OCI-LY1 (cell line): ENCODE measurements around the gene EEF2K.

Experiments
- H2AFZ ChIP-seq: fragments of 200-600 bp; sonication (generic), shearing (Covaris generic); 2 replicates; pipeline ENCODE4 v1.6.0; 2014; ENCODE audit warnings: antibody characterized with exemption, mild to moderate bottlenecking, low read length
- H3F3A ChIP-seq: fragments of 200-600 bp; sonication (generic), shearing (Covaris generic); 2 replicates; pipeline ENCODE4 v1.6.0; 2014; ENCODE audit warnings: mild to moderate bottlenecking, antibody characterized with exemption, low read length, moderate library complexity; ENCODE audit not compliant: insufficient read depth
- H3K27ac ChIP-seq: fragments of 200-600 bp; sonication (generic); 2 replicates; pipeline ENCODE4 v1.5.1; 2014; ENCODE audit warnings: low read length, mixed run types, mild to moderate bottlenecking, low read depth; ENCODE audit not compliant: poor library complexity, severe bottlenecking
- H3K27me3 ChIP-seq: fragments of 200-600 bp; sonication (generic); 2 replicates; pipeline ENCODE4 v1.6.0; 2014; ENCODE audit warnings: antibody characterized with exemption, mild to moderate bottlenecking, low read length, moderate library complexity; ENCODE audit not compliant: insufficient read depth
- H3K36me3 ChIP-seq: fragments of 200-600 bp; sonication (generic); 2 replicates; pipeline ENCODE4 v1.6.1; 2014; ENCODE audit warnings: mild to moderate bottlenecking, antibody characterized with exemption, low read length, moderate library complexity, mixed read lengths; ENCODE audit not compliant: insufficient read depth
- H3K4me1 ChIP-seq: fragments of 200-600 bp; sonication (generic); 2 replicates; pipeline ENCODE4 v1.5.1; 2014; ENCODE audit warnings: mild to moderate bottlenecking, low read length, moderate library complexity; ENCODE audit not compliant: insufficient read depth, severe bottlenecking
- H3K4me2 ChIP-seq: fragments of 200-600 bp; sonication (generic), shearing (Covaris generic); 2 replicates; pipeline ENCODE4 v1.6.1; 2014; ENCODE audit warnings: low read length
- H3K4me3 ChIP-seq: fragments of 200-600 bp; sonication (generic); 2 replicates; pipeline ENCODE4 v1.5.1; 2014; ENCODE audit warnings: low read length, low read depth, mild to moderate bottlenecking, mixed read lengths; ENCODE audit not compliant: poor library complexity, severe bottlenecking
- H3K79me2 ChIP-seq: fragments of 200-600 bp; shearing (Covaris generic); 2 replicates; pipeline ENCODE4 v1.6.1; 2016; ENCODE audit warnings: mixed run types, low read length, mixed read lengths; ENCODE audit not compliant: insufficient read depth
- H3K9ac ChIP-seq: fragments of 200-600 bp; sonication (generic), shearing (Covaris generic); 2 replicates; pipeline ENCODE4 v1.6.1; 2014; ENCODE audit warnings: mild to moderate bottlenecking, low read length, mixed read lengths
- H3K9me2 ChIP-seq: fragments of 200-600 bp; sonication (generic), shearing (Covaris generic); 2 replicates; pipeline ENCODE4 v1.6.1; 2014; ENCODE audit warnings: low read depth, mild to moderate bottlenecking, low read length, mixed read lengths
- H3K9me3 ChIP-seq: fragments of 200-600 bp; shearing (Covaris generic); 2 replicates; pipeline ENCODE4 v1.6.1; 2014; ENCODE audit warnings: low read length, mixed read lengths
- H4K20me1 ChIP-seq: fragments of 200-600 bp; sonication (generic), shearing (Covaris generic); 2 replicates; pipeline ENCODE4 v1.6.0; 2016; ENCODE audit warnings: mild to moderate bottlenecking, low read length; ENCODE audit not compliant: insufficient read depth
- EZH2 ChIP-seq: fragments of 200-600 bp; sonication (generic), shearing (Covaris generic); IDR thresholded peaks from 2 replicates; pipeline ENCODE4 v1.8.0; 2017; ENCODE audit warnings: borderline replicate concordance, mixed run types, mild to moderate bottlenecking, antibody characterized with exemption, low read length, moderate library complexity, mixed read lengths
- TF ChIP-seq, protein P1 (sequence below): fragments of 200-600 bp; sonication (generic), shearing (Covaris generic); IDR thresholded peaks from 2 replicates; pipeline ENCODE4 v1.5.1; 2017; ENCODE audit warnings: mild to moderate bottlenecking, antibody characterized with exemption, low read length, moderate library complexity, mixed read lengths

The EEF2K gene

DNA sequence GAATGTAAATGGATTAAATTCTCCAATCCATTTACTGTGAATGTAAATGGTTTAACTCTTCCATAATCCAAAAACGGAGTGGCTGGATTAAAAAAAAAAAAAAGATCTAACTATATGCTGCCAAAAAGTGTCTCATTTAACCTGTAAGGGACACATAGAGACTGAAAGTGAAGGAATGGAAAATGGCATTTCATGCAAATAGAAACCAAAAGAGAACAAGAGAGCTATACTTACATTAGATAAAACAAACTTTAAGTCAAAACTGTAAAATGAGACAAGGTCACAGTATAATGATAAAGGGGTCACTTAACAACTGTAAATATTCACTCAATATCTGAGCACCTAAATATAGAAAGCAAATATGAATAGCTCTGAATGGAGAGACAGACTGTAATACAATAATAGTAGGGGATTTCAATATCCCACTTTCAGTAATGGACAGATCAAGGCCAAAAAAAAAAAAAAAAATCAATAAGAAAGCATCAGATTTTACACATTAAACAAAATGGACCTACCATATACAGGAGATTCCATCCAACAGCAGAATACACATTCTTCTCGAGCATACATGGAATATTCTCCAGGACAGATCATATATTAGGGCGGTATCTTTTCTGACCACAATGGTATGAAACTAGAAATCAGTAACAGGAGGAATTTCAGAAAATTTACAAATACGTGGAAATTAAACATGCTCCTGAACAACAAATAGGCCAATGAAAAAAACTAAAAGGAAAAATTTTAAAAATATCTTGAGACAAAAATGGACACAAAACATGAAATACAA lies 132.0 kb downstream of the EEF2K start:
- H3K79me2 ChIP-seq: no peaks in the 10 kb centered on the region
- no peak overlapping the region for H3K9ac ChIP-seq
- no peak overlapping the region for H3K4me3 ChIP-seq
- no peak overlapping the region for H3K27ac ChIP-seq
- H3K4me1 ChIP-seq: no peaks in the 10 kb centered on the region
- peaks cover 15% of the 10 kb centered on the region for H3K9me3 ChIP-seq
- H3F3A ChIP-seq: no peaks in the 10 kb centered on the region
- H3K27me3 ChIP-seq: no peaks in the 10 kb centered on the region
- no peaks in the 10 kb centered on the region for H3K9me2 ChIP-seq
- no peak overlapping the region for H2AFZ ChIP-seq
- H3K36me3 ChIP-seq: peaks cover 46% of the 10 kb centered on the region
- no peak overlapping the region for H3K4me2 ChIP-seq
- no peaks in the 10 kb centered on the region for H4K20me1 ChIP-seq
- no peak for TF ChIP-seq EZH2
- TF ChIP-seq, protein P1, sequence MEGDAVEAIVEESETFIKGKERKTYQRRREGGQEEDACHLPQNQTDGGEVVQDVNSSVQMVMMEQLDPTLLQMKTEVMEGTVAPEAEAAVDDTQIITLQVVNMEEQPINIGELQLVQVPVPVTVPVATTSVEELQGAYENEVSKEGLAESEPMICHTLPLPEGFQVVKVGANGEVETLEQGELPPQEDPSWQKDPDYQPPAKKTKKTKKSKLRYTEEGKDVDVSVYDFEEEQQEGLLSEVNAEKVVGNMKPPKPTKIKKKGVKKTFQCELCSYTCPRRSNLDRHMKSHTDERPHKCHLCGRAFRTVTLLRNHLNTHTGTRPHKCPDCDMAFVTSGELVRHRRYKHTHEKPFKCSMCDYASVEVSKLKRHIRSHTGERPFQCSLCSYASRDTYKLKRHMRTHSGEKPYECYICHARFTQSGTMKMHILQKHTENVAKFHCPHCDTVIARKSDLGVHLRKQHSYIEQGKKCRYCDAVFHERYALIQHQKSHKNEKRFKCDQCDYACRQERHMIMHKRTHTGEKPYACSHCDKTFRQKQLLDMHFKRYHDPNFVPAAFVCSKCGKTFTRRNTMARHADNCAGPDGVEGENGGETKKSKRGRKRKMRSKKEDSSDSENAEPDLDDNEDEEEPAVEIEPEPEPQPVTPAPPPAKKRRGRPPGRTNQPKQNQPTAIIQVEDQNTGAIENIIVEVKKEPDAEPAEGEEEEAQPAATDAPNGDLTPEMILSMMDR: no peak
